Esophagus muscularis mucosa (tissue), 3 donors: ENCODE data around the gene BCAS3.

ENCODE experiments used
- POLR2A ChIP-seq: fragments of 450-650 bp; IDR thresholded peaks from one replicate; pipeline ENCODE4 v1.6.1; 2017; ENCODE audit warnings: antibody characterized with exemption, moderate library complexity, mild to moderate bottlenecking, low read depth
- POLR2AphosphoS5 ChIP-seq, 2 donors: sonication (generic); formaldehyde crosslinking; IDR thresholded peaks; one replicate each; pipeline ENCODE4 v1.6.1; 2017; ENCODE audit warnings: antibody characterized with exemption in 2 of 2
- TF ChIP-seq, protein P1 (sequence below), 3 experiments: fragments of 200-600 bp in 2 of 3; fragments of 450-650 bp in 1 of 3; sonication (generic) in 2 of 3; IDR thresholded peaks; one replicate each; pipeline ENCODE4 v1.5.1; 2017 to 2019; ENCODE audit warnings: antibody characterized with exemption in 3 of 3, mild to moderate bottlenecking in 2 of 3, moderate library complexity in 1 of 3

GRCh38 chr17:61135782-61136181 lies 458.1 kb downstream of the BCAS3 start:
- no peak for TF ChIP-seq POLR2AphosphoS5 (IDR thresholded peaks at IDR 0.05)
- TF ChIP-seq, protein P1, sequence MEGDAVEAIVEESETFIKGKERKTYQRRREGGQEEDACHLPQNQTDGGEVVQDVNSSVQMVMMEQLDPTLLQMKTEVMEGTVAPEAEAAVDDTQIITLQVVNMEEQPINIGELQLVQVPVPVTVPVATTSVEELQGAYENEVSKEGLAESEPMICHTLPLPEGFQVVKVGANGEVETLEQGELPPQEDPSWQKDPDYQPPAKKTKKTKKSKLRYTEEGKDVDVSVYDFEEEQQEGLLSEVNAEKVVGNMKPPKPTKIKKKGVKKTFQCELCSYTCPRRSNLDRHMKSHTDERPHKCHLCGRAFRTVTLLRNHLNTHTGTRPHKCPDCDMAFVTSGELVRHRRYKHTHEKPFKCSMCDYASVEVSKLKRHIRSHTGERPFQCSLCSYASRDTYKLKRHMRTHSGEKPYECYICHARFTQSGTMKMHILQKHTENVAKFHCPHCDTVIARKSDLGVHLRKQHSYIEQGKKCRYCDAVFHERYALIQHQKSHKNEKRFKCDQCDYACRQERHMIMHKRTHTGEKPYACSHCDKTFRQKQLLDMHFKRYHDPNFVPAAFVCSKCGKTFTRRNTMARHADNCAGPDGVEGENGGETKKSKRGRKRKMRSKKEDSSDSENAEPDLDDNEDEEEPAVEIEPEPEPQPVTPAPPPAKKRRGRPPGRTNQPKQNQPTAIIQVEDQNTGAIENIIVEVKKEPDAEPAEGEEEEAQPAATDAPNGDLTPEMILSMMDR (IDR thresholded peaks at IDR 0.05), result no peak
- TF ChIP-seq POLR2A, result no peak
